GM04504 (cell line): ENCODE data around the gene OR6B1.

Experiments
- DNase-seq: peaks from one replicate; pipeline ENCODE4 v3.0.0-alpha.2; 2012; ENCODE audit warnings: low read depth

Gene OR6B1

GRCh38 chr7:144000020-144000419, at the start of gene OR6B1:
Gene OR6B1 (plus strand): TSS chr7:144000320. CDS start chr7:144003997, 3,677 bp downstream.
- DNase-seq = no peak

- no peak for DNase-seq
Measured at GRCh38 chr7:143953421-143953820, 46.7 kb upstream of the OR6B1 start.

- DNase-seq = no peak
Measured at GRCh38 chr7:143954135-143954534, 46.0 kb upstream of the OR6B1 start.

- DNase-seq = no peak
Measured at GRCh38 chr7:143954544-143954943, 45.6 kb upstream of the OR6B1 start, which contains the start of gene OR2F1. Gene OR2F1 (plus strand): TSS chr7:143954844. CDS start chr7:143959971, 5,127 bp downstream.

- DNase-seq = no peak
Measured at GRCh38 chr7:143958781-143959180, 41.3 kb upstream of the OR6B1 start.

- no peak for DNase-seq
Measured at GRCh38 chr7:143960813-143961610, 39.1 kb upstream of the OR6B1 start.

- DNase-seq = no peak
Measured at GRCh38 chr7:143965280-143965679, 34.8 kb upstream of the OR6B1 start.

- DNase-seq = no peak
Measured at GRCh38 chr7:143967398-143967797, 32.7 kb upstream of the OR6B1 start.

GRCh38 chr7:143973870-143974416, 26.2 kb upstream of the OR6B1 start:
- no peak for DNase-seq

GRCh38 chr7:143974459-143974858, 25.7 kb upstream of the OR6B1 start:
- DNase-seq = peak; percentile 3

GRCh38 chr7:143975617-143976016, 24.5 kb upstream of the OR6B1 start:
- DNase-seq = no peak

- DNase-seq = no peak
Measured at GRCh38 chr7:143978585-143978984, 21.5 kb upstream of the OR6B1 start.

GRCh38 chr7:143979359-143979758, 20.8 kb upstream of the OR6B1 start:
- DNase-seq = peak; percentile 14

GRCh38 chr7:143979998-143980397, 20.1 kb upstream of the OR6B1 start:
- DNase-seq = no peak

- DNase-seq = no peak
Measured at GRCh38 chr7:143980746-143981510, 19.2 kb upstream of the OR6B1 start.

- no peak for DNase-seq
Measured at GRCh38 chr7:143983960-143984359, 16.2 kb upstream of the OR6B1 start.

GRCh38 chr7:143987513-143987912, 12.6 kb upstream of the OR6B1 start:
- DNase-seq = no peak

GRCh38 chr7:143988976-143989745, 11.0 kb upstream of the OR6B1 start:
- peak; percentile 15 for DNase-seq

GRCh38 chr7:143992670-143993069, 7.5 kb upstream of the OR6B1 start:
- DNase-seq = no peak

- DNase-seq = no peak
Measured at GRCh38 chr7:143993924-143994323, 6.2 kb upstream of the OR6B1 start.

- DNase-seq = no peak
Measured at GRCh38 chr7:144001543-144001942, 1.4 kb downstream of the OR6B1 start.

- no peak for DNase-seq
Measured at GRCh38 chr7:144004703-144005102, 4.6 kb downstream of the OR6B1 start.
